HEK293 (cell line): ENCODE results near the gene RPS15.
A peak's percentile ranks its signal among the peaks of the same experiment; 100 is the strongest.

Experiments used
- CTCF ChIA-PET: fragments of 350-600 bp; formaldehyde crosslinking; extraction: SDS; loops from one replicate; lab custom pipeline; 2021; ENCODE audit warnings: antibody characterized with exemption; lab: Yijun Ruan, JAX
- POLR2A ChIA-PET: fragments of 300-600 bp; formaldehyde crosslinking; extraction: SDS; loops from one replicate; lab custom pipeline; 2020; ENCODE audit warnings: antibody characterized with exemption, inconsistent platforms; lab: Yijun Ruan, JAX
- H3K27ac ChIP-seq: fragments of 200-500 bp; sonication (Bioruptor generic); 2 replicates; pipeline ENCODE4 v1.5.1; 2014; ENCODE audit warnings: low read depth, low read length, control low read depth, inconsistent platforms; ENCODE audit errors: extremely low read depth
- H3K36me3 ChIP-seq, 2 experiments: fragments of 200-500 bp in 1 of 2; sonication (Bioruptor generic) in 1 of 2; 1 replicate in 1 of 2; 2 replicates in 1 of 2; pipeline ENCODE4 v1.5.1; 2014 to 2017; ENCODE audit warnings: inconsistent platforms in 2 of 2, low read length in 2 of 2; ENCODE audit not compliant: control insufficient read depth in 2 of 2, insufficient read depth in 1 of 2
- H3K4me1 ChIP-seq: fragments of 200-500 bp; sonication (Bioruptor generic); 2 replicates; pipeline ENCODE4 v1.5.1; 2014; ENCODE audit warnings: mild to moderate bottlenecking, low read length, inconsistent platforms; ENCODE audit not compliant: control insufficient read depth, insufficient read depth
- H3K4me3 ChIP-seq: 2 replicates; pipeline ENCODE4 v1.5.1; 2011; ENCODE audit warnings: low read depth, mild to moderate bottlenecking, control low read depth, low read length, moderate library complexity
- H3K9me3 ChIP-seq: fragments of 200-500 bp; sonication (Bioruptor generic); 2 replicates; pipeline ENCODE4 v1.5.1; 2014; ENCODE audit warnings: low read depth, low read length, inconsistent platforms; ENCODE audit not compliant: control insufficient read depth, insufficient read depth
- FEZF1 ChIP-seq: fragments of 450-650 bp; formaldehyde crosslinking; IDR thresholded peaks from 2 replicates; pipeline ENCODE4 v1.5.1; 2016; ENCODE audit warnings: missing biosample characterization, missing genetic modification characterization
- GLIS2 ChIP-seq: fragments of 450-650 bp; formaldehyde crosslinking; IDR thresholded peaks from 2 replicates; pipeline ENCODE4 v1.5.1; 2016; ENCODE audit warnings: missing biosample characterization, missing genetic modification characterization
- KLF10 ChIP-seq: fragments of 450-650 bp; IDR thresholded peaks from 2 replicates; pipeline ENCODE4 v1.5.1; 2018; ENCODE audit warnings: missing biosample characterization, mild to moderate bottlenecking, missing genetic modification characterization
- RBAK ChIP-seq: fragments of 450-650 bp; formaldehyde crosslinking; IDR thresholded peaks from 2 replicates; pipeline ENCODE4 v1.5.1; 2016; ENCODE audit warnings: missing biosample characterization, missing genetic modification characterization
- SCRT2 ChIP-seq: fragments of 450-650 bp; formaldehyde crosslinking; IDR thresholded peaks from 2 replicates; pipeline ENCODE4 v1.5.1; 2016; ENCODE audit warnings: missing biosample characterization, missing genetic modification characterization
- TCF7L2 ChIP-seq: IDR thresholded peaks from 2 replicates; pipeline ENCODE4 v1.6.1; 2011; ENCODE audit warnings: low read depth, mild to moderate bottlenecking, inconsistent platforms, low read length, moderate library complexity, borderline replicate concordance
- ZBTB6 ChIP-seq: fragments of 450-650 bp; formaldehyde crosslinking; IDR thresholded peaks from 2 replicates; pipeline ENCODE4 v1.5.1; 2017; ENCODE audit warnings: missing biosample characterization, missing genetic modification characterization
- ZIC2 ChIP-seq: fragments of 450-650 bp; formaldehyde crosslinking; IDR thresholded peaks from 2 replicates; pipeline ENCODE4 v1.5.1; 2016; ENCODE audit warnings: missing biosample characterization, missing genetic modification characterization
- ZNF132 ChIP-seq: fragments of 450-650 bp; formaldehyde crosslinking; IDR thresholded peaks from 2 replicates; pipeline ENCODE4 v1.5.1; 2017; ENCODE audit warnings: missing biosample characterization, missing genetic modification characterization, borderline replicate concordance
- ZNF292 ChIP-seq: fragments of 450-650 bp; formaldehyde crosslinking; IDR thresholded peaks from 2 replicates; pipeline ENCODE4 v1.5.1; 2016; ENCODE audit warnings: low read depth, missing biosample characterization, missing genetic modification characterization, borderline replicate concordance
- ZNF341 ChIP-seq: fragments of 450-650 bp; formaldehyde crosslinking; IDR thresholded peaks from 2 replicates; pipeline ENCODE4; 2016; ENCODE audit warnings: low read depth, missing biosample characterization, missing genetic modification characterization
- ZNF394 ChIP-seq: fragments of 450-650 bp; formaldehyde crosslinking; IDR thresholded peaks from 2 replicates; pipeline ENCODE4 v1.5.1; 2016; ENCODE audit warnings: missing biosample characterization, missing genetic modification characterization, mild to moderate bottlenecking, moderate library complexity, borderline replicate concordance
- ZNF549 ChIP-seq: fragments of 450-650 bp; IDR thresholded peaks from 2 replicates; pipeline ENCODE4 v1.5.1; 2018; ENCODE audit warnings: missing biosample characterization, missing genetic modification characterization, mild to moderate bottlenecking, inconsistent platforms, moderate library complexity
- ZNF555 ChIP-seq: fragments of 450-650 bp; formaldehyde crosslinking; conservative IDR thresholded peaks from 2 replicates; pipeline ENCODE4 v1.5.1; 2017; ENCODE audit warnings: missing biosample characterization, mild to moderate bottlenecking, missing genetic modification characterization, inconsistent platforms
- ZNF600 ChIP-seq: fragments of 450-650 bp; formaldehyde crosslinking; IDR thresholded peaks from 2 replicates; pipeline ENCODE4 v1.5.1; 2016; ENCODE audit warnings: missing biosample characterization, missing genetic modification characterization
- ZNF704 ChIP-seq: fragments of 450-650 bp; formaldehyde crosslinking; IDR thresholded peaks from 2 replicates; pipeline ENCODE4 v1.5.1; 2016; ENCODE audit warnings: missing biosample characterization, missing genetic modification characterization
- ZNF785 ChIP-seq: fragments of 450-650 bp; formaldehyde crosslinking; IDR thresholded peaks from 2 replicates; pipeline ENCODE4 v1.5.1; 2016; ENCODE audit warnings: missing biosample characterization, missing genetic modification characterization
- ZNF843 ChIP-seq: fragments of 450-650 bp; formaldehyde crosslinking; IDR thresholded peaks from 2 replicates; pipeline ENCODE4 v1.5.1; 2016; ENCODE audit warnings: missing biosample characterization, missing genetic modification characterization
- TF ChIP-seq, protein P1 (sequence below): fragments of 450-650 bp; formaldehyde crosslinking; IDR thresholded peaks from 2 replicates; pipeline ENCODE4 v1.5.1; 2017; ENCODE audit warnings: missing biosample characterization, missing genetic modification characterization
- TF ChIP-seq, protein P2 (sequence below): fragments of 450-650 bp; formaldehyde crosslinking; IDR thresholded peaks from 2 replicates; pipeline ENCODE4 v1.5.1; 2016; ENCODE audit warnings: missing biosample characterization, missing genetic modification characterization

The RPS15 gene

DNA sequence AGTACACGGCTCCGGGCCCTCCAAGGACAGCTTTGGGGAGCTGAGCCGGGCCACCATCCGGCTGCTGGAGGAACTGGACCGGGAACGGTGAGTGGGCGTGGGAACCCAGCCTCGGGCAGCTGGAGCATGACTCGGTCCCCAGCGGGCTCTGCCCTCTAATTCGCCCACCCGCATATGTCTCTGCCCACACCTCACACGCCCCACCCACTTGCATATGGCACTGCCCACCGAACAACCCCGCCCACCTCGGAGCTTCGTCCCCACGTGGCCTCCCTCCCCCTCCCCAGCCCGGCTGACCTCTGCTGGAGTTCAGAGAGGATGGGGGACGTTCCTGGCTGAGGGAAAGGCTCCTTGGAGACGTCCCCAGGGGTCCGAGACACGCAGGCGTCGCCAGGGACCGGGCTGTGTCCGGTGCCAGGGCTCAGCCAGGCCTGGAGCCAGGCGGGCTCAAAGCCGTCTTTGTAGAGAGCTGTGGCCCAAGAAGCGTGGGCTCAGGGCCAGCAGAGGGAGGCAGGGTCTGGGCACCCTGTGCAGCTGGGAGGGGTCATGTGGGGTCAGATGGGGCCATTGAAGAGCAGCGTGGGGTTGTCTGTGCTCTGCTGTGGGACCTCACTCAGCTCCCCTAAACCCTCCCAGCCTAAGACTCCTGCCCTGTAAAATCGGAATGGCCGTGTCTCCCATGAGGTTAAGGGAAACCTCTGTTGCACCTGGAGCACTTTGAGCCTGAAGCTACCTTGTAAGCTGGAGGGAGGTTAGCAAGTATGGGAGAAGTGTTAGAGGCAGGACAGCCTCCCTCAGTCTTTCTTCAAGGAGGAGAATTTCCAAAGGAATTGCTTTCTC lies 15.5 kb downstream of the RPS15 start (continued):
- 0 out of 2 replicates have a peak, but pooled peaks have one; percentile 10 for TF ChIP-seq KLF10 (tag by site-specific recombination)
- TF ChIP-seq SCRT2 (tag by site-specific recombination) = no peak
- TF ChIP-seq, protein P1, sequence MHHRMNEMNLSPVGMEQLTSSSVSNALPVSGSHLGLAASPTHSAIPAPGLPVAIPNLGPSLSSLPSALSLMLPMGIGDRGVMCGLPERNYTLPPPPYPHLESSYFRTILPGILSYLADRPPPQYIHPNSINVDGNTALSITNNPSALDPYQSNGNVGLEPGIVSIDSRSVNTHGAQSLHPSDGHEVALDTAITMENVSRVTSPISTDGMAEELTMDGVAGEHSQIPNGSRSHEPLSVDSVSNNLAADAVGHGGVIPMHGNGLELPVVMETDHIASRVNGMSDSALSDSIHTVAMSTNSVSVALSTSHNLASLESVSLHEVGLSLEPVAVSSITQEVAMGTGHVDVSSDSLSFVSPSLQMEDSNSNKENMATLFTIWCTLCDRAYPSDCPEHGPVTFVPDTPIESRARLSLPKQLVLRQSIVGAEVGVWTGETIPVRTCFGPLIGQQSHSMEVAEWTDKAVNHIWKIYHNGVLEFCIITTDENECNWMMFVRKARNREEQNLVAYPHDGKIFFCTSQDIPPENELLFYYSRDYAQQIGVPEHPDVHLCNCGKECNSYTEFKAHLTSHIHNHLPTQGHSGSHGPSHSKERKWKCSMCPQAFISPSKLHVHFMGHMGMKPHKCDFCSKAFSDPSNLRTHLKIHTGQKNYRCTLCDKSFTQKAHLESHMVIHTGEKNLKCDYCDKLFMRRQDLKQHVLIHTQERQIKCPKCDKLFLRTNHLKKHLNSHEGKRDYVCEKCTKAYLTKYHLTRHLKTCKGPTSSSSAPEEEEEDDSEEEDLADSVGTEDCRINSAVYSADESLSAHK = no peak
- TF ChIP-seq RBAK (tag by site-specific recombination) = no peak
- TF ChIP-seq ZNF555 (tag by site-specific recombination) = no peak
- 0 out of 2 replicates have a peak, but pooled peaks have one; percentile 4 for TF ChIP-seq ZNF843 (tag by site-specific recombination)
- TF ChIP-seq ZNF341 = peak; percentile 35; the same call in 1 of the 2 replicates
- TF ChIP-seq ZNF600 = 0 out of 2 replicates have a peak, but pooled peaks have one; percentile 11
- TF ChIP-seq ZNF132 (tag by site-specific recombination) = no peak
- no peak for TF ChIP-seq ZNF549 (tag by site-specific recombination)
- TF ChIP-seq, protein P2, sequence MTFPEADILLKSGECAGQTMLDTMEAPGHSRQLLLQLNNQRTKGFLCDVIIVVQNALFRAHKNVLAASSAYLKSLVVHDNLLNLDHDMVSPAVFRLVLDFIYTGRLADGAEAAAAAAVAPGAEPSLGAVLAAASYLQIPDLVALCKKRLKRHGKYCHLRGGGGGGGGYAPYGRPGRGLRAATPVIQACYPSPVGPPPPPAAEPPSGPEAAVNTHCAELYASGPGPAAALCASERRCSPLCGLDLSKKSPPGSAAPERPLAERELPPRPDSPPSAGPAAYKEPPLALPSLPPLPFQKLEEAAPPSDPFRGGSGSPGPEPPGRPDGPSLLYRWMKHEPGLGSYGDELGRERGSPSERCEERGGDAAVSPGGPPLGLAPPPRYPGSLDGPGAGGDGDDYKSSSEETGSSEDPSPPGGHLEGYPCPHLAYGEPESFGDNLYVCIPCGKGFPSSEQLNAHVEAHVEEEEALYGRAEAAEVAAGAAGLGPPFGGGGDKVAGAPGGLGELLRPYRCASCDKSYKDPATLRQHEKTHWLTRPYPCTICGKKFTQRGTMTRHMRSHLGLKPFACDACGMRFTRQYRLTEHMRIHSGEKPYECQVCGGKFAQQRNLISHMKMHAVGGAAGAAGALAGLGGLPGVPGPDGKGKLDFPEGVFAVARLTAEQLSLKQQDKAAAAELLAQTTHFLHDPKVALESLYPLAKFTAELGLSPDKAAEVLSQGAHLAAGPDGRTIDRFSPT (tag by site-specific recombination) = peak; percentile 75

GRCh38 chr19:1455002-1455335 lies 16.8 kb downstream of the RPS15 start:
- no peak for TF ChIP-seq TCF7L2
- no peak for TF ChIP-seq ZNF785
- peak; percentile 55; the same call in 1 of the 2 replicates for TF ChIP-seq GLIS2 (tag by site-specific recombination)
- peak; percentile 68 for TF ChIP-seq ZBTB6 (tag by site-specific recombination)
- peak; percentile 67 for TF ChIP-seq ZIC2 (tag by site-specific recombination)
- TF ChIP-seq ZNF394 (tag by site-specific recombination) = peak; percentile 49; the same call in 1 of the 2 replicates
- no peak for TF ChIP-seq ZNF292
- no peak for TF ChIP-seq ZNF704
- TF ChIP-seq FEZF1 (tag by site-specific recombination) = no peak
- no peak for TF ChIP-seq ZNF341
- CTCF ChIA-PET = interaction anchor here (0.5 to 3.3 kb wide), 6 partner anchors 10 to 371 kb away, joined by 3 to 21 read pairs (median 4); no protein-coding TSS in a partner anchor
- POLR2A ChIA-PET = interaction anchor here (0.5 to 1.6 kb wide), 3 partner anchors 12 to 202 kb away, joined by 3 to 4 read pairs (median 4); no protein-coding TSS in a partner anchor
- no peak overlapping the region for H3K27ac ChIP-seq
- no peak overlapping the region for H3K4me3 ChIP-seq
- H3K4me1 ChIP-seq = no peaks in the 10 kb centered on the region
- H3K36me3 ChIP-seq = peaks cover 0 to 4% of the 10 kb centered on the region in 2 experiments; a peak in 1 of 3 replicates
- H3K9me3 ChIP-seq = no peaks in the 10 kb centered on the region
